A549 (cell line): ENCODE results near the gene CYP1A2. TPM values are rescaled to one million over a fixed set of nuclear protein-coding genes. Genes with fewer than 3 reads are reported as not detected.

Experiments used
- ATAC-seq, 2 experiments: fragments of 200-7000 bp in 1 of 2; fragments of >200 bp in 1 of 2; cut with Nextera tagmentation in 1 of 2; cut with Tn5 transposase in 1 of 2; 3 replicates each; pipeline versions ENCODE4 v1.8.0 to v1.9.1; 2018 to 2020; ENCODE audit warnings: mild to moderate bottlenecking in 1 of 2, moderate library complexity in 1 of 2
- CTCF ChIA-PET: fragments of 300-600 bp; sonication (Branson Sonifier 250); formaldehyde crosslinking; extraction: SDS; loops from one replicate; lab custom pipeline; 2021; ENCODE audit warnings: antibody characterized with exemption, inconsistent platforms; lab: Yijun Ruan, JAX
- POLR2A ChIA-PET: fragments of 350-600 bp; formaldehyde crosslinking; extraction: SDS; loops from one replicate; lab custom pipeline; 2021; ENCODE audit warnings: antibody characterized with exemption, inconsistent platforms; lab: Yijun Ruan, JAX
- DNase-seq, 2 experiments: peaks; one replicate each; pipeline versions ENCODE4 v3.0.0 to v3.0.0-alpha.2; 2011 to 2016; ENCODE audit warnings: low read depth in 1 of 2, low spot score in 1 of 2
- FAIRE-seq: peaks from 2 replicates; lab custom pipeline; 2011; peaks lifted over from hg19 to GRCh38; lab: Jason Lieb, UNC
- H3K27ac ChIP-seq, 2 experiments: fragments of >200 bp; sonication (Bioruptor Twin); formaldehyde crosslinking; 3 replicates each; pipeline ENCODE4 v1.5.1; 2016 to 2017
- H3K4me1 ChIP-seq: fragments of >200 bp; sonication (Bioruptor Twin); formaldehyde crosslinking; 3 replicates; pipeline ENCODE4 v1.6.1; 2016
- H3K4me2 ChIP-seq: fragments of >200 bp; sonication (Bioruptor Twin); formaldehyde crosslinking; 3 replicates; pipeline ENCODE4 v1.6.1; 2016
- H3K4me3 ChIP-seq: fragments of >200 bp; sonication (Bioruptor Twin); formaldehyde crosslinking; 3 replicates; pipeline ENCODE4 v1.5.1; 2016
- H3K9me3 ChIP-seq: fragments of >200 bp; sonication (Bioruptor Twin); formaldehyde crosslinking; 3 replicates; pipeline ENCODE4 v1.6.1; 2016
- BHLHE40 ChIP-seq: IDR thresholded peaks from 2 replicates; pipeline ENCODE4 v1.6.1; 2012; ENCODE audit warnings: low read depth, low read length, inconsistent platforms
- CBX2 ChIP-seq: fragments of 200-600 bp; sonication (generic); IDR thresholded peaks from 2 replicates; pipeline ENCODE4 v1.6.1; 2016; ENCODE audit warnings: low read depth, mild to moderate bottlenecking, borderline replicate concordance
- CHD4 ChIP-seq: fragments of 200-600 bp; sonication (generic); IDR thresholded peaks from 2 replicates; pipeline ENCODE4 v1.6.1; 2016; ENCODE audit warnings: antibody characterized with exemption, mild to moderate bottlenecking, borderline replicate concordance
- EHMT2 ChIP-seq: fragments of 200-600 bp; sonication (generic); IDR thresholded peaks from 2 replicates; pipeline ENCODE4 v1.6.1; 2016; ENCODE audit warnings: antibody characterized with exemption, low read depth, mild to moderate bottlenecking, moderate library complexity
- EP300 ChIP-seq, 2 experiments: fragments of >200 bp; sonication (Bioruptor Twin); formaldehyde crosslinking; IDR thresholded peaks; 2 replicates in 1 of 2; 3 replicates in 1 of 2; pipeline ENCODE4 v1.6.1; 2016 to 2017
- GATA3 ChIP-seq: IDR thresholded peaks from 2 replicates; pipeline ENCODE4 v1.6.1; 2012; ENCODE audit warnings: borderline replicate concordance
- HES2 ChIP-seq: fragments of >200 bp; sonication (Bioruptor Twin); formaldehyde crosslinking; IDR thresholded peaks from 2 replicates; pipeline ENCODE4 v1.6.1; 2016
- HOXB13 ChIP-seq: fragments of 250-450 bp; sonication (Bioruptor Pico); IDR thresholded peaks from 2 replicates; pipeline ENCODE4 v1.5.0; 2020; ENCODE audit warnings: low read depth, mild to moderate bottlenecking, moderate library complexity
- HOXB5 ChIP-seq: fragments of 250-450 bp; sonication (Bioruptor Pico); IDR thresholded peaks from 2 replicates; pipeline ENCODE4 v1.5.0; 2020; ENCODE audit warnings: mild to moderate bottlenecking, moderate library complexity
- JUN ChIP-seq, 2 experiments: fragments of >200 bp; sonication (Bioruptor Twin); formaldehyde crosslinking; IDR thresholded peaks; 2 replicates in 1 of 2; 3 replicates in 1 of 2; pipeline ENCODE4 v1.6.1; 2016 to 2017
- KDM5A ChIP-seq: fragments of 200-600 bp; sonication (generic); IDR thresholded peaks from 2 replicates; pipeline ENCODE4 v1.6.1; 2016; ENCODE audit warnings: antibody characterized with exemption, mild to moderate bottlenecking
- MAZ ChIP-seq: fragments of 150-350 bp; IDR thresholded peaks from 2 replicates; pipeline ENCODE4 v1.6.1; 2014; ENCODE audit warnings: antibody characterized with exemption, low read depth, low read length, borderline replicate concordance
- MYC ChIP-seq: IDR thresholded peaks from 2 replicates; pipeline ENCODE4 v1.6.1; 2012; ENCODE audit warnings: mild to moderate bottlenecking, inconsistent platforms, low read length, improper control_type of control experiment, borderline replicate concordance
- NFE2L2 ChIP-seq: fragments of 150-350 bp; conservative IDR thresholded peaks from 2 replicates; pipeline ENCODE4 v1.6.1; 2014; ENCODE audit warnings: low read length
- PHF8 ChIP-seq: fragments of 200-600 bp; sonication (generic); IDR thresholded peaks from 2 replicates; pipeline ENCODE4 v1.6.1; 2016; ENCODE audit warnings: low read depth, mild to moderate bottlenecking, antibody characterized with exemption, moderate library complexity, borderline replicate concordance
- POLR2A ChIP-seq: IDR thresholded peaks from 2 replicates; pipeline ENCODE4 v1.6.1; 2012; ENCODE audit warnings: mild to moderate bottlenecking, low read length
- RNF2 ChIP-seq: fragments of 200-600 bp; sonication (generic); IDR thresholded peaks from 2 replicates; pipeline ENCODE4 v1.6.1; 2016; ENCODE audit warnings: low read depth, mild to moderate bottlenecking, antibody characterized with exemption, moderate library complexity, borderline replicate concordance
- TP53 ChIP-seq: fragments of 250-450 bp; sonication (Bioruptor Pico); IDR thresholded peaks from 2 replicates; pipeline ENCODE4 v1.5.0; 2021; ENCODE audit warnings: mild to moderate bottlenecking, moderate library complexity
- ZC3H11A ChIP-seq: fragments of 450-650 bp; IDR thresholded peaks from 2 replicates; pipeline ENCODE4 v1.6.1; 2014; ENCODE audit warnings: antibody characterized with exemption, mild to moderate bottlenecking
- WGBS: methylation state at CpG from one replicate; pipeline ENCODE4 v1.1.6; 2017; ENCODE audit errors: missing lambda C conversion rate; 5-methylcytosine and 5-hydroxymethylcytosine counted together
- polyA plus RNA-seq, 4 experiments: library from polyadenylated mRNA; depleted of rRNA in 3 of 4; stranded (reverse); fragments of >200 nt; fragmentation: RNase III in 1 of 4; extraction: RNeasy Plus Mini Kit Qiagen cat#74134 plus additional on column Dnase treatment in 1 of 4; gene quantifications; 2 replicates in 3 of 4; 3 replicates in 1 of 4; pipeline ENCODE4 v1.2.3, GENCODE V29; 2011 to 2017
- TF ChIP-seq, protein P1 (sequence below): fragments of 150-350 bp; IDR thresholded peaks from 2 replicates; pipeline ENCODE4 v1.6.1; 2014; ENCODE audit warnings: low read depth, mild to moderate bottlenecking, low read length
- TF ChIP-seq, protein P2 (sequence below): fragments of 250-450 bp; sonication (Bioruptor Pico); IDR thresholded peaks from 2 replicates; pipeline ENCODE4 v1.5.0; 2020; ENCODE audit warnings: low read depth, mild to moderate bottlenecking, moderate library complexity

The CYP1A2 gene
- polyA plus RNA-seq, 2 of the 4 experiments (the other 2 are of a cell fraction) = not detected

DNA sequence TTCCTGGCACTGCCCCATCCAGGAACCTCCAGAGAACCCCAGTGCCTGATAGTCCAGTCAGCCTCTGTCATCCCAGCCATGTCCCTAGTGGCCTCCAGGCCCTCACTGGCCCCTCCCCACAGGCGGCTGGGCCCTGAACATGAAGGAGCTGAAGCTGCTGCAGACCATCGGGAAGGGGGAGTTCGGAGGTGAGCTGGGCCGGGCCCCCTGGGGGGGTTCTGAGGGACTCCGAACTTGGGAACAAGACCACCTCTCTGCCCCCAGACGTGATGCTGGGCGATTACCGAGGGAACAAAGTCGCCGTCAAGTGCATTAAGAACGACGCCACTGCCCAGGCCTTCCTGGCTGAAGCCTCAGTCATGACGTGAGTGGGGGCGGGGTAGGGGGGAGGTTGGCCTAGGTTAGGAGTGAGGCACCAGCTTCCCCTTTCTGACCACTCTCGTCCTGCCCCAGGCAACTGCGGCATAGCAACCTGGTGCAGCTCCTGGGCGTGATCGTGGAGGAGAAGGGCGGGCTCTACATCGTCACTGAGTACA lies 52.0 kb downstream of the CYP1A2 start:
- Histone ChIP-seq H3K27ac (no peak overlapping the region), H3K9me3 (no peaks in the 10 kb centered on the region), H3K4me2 (no peak overlapping the region), H3K4me1 (peaks cover 3% of the 10 kb centered on the region; the same call in 1 of the 3 replicates), H3K4me3 (no peak overlapping the region)
- no peak for DNase-seq
- CTCF ChIA-PET = interaction anchor here (0.6 to 66.7 kb wide), 4 partner anchors 10 to 116 kb away, joined by 3 to 1908 read pairs (median 956); partner anchors contain the start of genes CPLX3, CSK, LMAN1L and ULK3
- FAIRE-seq = no peak
- TF ChIP-seq RNF2 (no peak), GATA3 (no peak), HOXB13 (CRISPR knock-in tag) (no peak), PHF8 (no peak), NFE2L2 (no peak), EP300 (IDR thresholded peaks at IDR 0.05) (no peak), HOXB5 (CRISPR knock-in tag) (no peak), CBX2 (no peak), CHD4 (no peak), EHMT2 (no peak), HES2 (no peak), ZC3H11A (no peak)
- TF ChIP-seq, protein P1, sequence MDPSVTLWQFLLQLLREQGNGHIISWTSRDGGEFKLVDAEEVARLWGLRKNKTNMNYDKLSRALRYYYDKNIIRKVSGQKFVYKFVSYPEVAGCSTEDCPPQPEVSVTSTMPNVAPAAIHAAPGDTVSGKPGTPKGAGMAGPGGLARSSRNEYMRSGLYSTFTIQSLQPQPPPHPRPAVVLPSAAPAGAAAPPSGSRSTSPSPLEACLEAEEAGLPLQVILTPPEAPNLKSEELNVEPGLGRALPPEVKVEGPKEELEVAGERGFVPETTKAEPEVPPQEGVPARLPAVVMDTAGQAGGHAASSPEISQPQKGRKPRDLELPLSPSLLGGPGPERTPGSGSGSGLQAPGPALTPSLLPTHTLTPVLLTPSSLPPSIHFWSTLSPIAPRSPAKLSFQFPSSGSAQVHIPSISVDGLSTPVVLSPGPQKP = no peak
- POLR2A ChIA-PET = interaction anchor here (0.6 kb wide), 1 partner anchor 43 kb away, joined by 3 read pairs; no protein-coding TSS in a partner anchor
- 85% methylated on average over 18 of the region's 20 CpGs for WGBS
- ATAC-seq = peak; percentile 17 to 48; a peak in 5 of 6 replicates

DNA sequence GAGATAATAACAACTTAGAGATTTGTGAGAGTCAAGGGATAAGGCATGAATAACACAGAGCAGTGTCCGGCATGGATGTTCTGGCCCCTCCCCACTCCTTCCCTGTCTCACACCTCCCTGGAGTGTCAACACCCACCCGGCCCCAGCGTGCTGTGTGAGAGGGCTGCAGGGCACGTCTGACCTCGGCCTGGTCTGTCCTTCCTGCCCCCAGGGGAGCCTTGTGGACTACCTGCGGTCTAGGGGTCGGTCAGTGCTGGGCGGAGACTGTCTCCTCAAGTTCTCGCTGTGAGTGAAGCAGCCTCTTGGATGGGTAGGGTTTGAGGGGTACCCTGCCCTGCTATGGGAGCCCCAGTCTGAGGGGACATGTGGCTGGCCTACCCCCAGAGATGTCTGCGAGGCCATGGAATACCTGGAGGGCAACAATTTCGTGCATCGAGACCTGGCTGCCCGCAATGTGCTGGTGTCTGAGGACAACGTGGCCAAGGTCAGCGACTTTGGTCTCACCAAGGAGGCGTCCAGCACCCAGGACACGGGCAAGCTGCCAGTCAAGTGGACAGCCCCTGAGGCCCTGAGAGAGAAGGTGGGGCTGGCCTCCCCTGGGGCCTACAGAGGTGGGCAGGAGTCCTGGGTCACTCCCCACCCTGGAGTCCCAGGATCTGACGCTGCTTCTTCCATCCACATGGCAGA lies 52.8 kb downstream of the CYP1A2 start:
- WGBS = 92% methylated on average over 13 of the region's 18 CpGs
- Histone ChIP-seq H3K4me3 (no peak overlapping the region), H3K4me2 (no peak overlapping the region), H3K4me1 (peaks cover 3% of the 10 kb centered on the region; the same call in 1 of the 3 replicates), H3K27ac (no peak overlapping the region), H3K9me3 (no peaks in the 10 kb centered on the region)
- FAIRE-seq (no peak), ATAC-seq (no peak), DNase-seq (no peak)
- TF ChIP-seq, protein P2, sequence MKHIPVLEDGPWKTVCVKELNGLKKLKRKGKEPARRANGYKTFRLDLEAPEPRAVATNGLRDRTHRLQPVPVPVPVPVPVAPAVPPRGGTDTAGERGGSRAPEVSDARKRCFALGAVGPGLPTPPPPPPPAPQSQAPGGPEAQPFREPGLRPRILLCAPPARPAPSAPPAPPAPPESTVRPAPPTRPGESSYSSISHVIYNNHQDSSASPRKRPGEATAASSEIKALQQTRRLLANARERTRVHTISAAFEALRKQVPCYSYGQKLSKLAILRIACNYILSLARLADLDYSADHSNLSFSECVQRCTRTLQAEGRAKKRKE (CRISPR knock-in tag) = no peak
- no peak for TF ChIP-seq HES2
- no peak for TF ChIP-seq CHD4
- TF ChIP-seq POLR2A = 0 out of 2 replicates have a peak, but pooled peaks have one; percentile 7
- no peak for TF ChIP-seq MAZ
- no peak for TF ChIP-seq NFE2L2
- CTCF ChIA-PET = interaction anchor here (65.6 to 66.7 kb wide), 2 partner anchors 11 to 18 kb away, joined by 1908 read pairs; partner anchors contain the start of genes CPLX3, CSK, LMAN1L and ULK3
- POLR2A ChIA-PET = interaction anchor here (0.6 kb wide), 1 partner anchor 42 kb away, joined by 3 read pairs; no protein-coding TSS in a partner anchor

DNA sequence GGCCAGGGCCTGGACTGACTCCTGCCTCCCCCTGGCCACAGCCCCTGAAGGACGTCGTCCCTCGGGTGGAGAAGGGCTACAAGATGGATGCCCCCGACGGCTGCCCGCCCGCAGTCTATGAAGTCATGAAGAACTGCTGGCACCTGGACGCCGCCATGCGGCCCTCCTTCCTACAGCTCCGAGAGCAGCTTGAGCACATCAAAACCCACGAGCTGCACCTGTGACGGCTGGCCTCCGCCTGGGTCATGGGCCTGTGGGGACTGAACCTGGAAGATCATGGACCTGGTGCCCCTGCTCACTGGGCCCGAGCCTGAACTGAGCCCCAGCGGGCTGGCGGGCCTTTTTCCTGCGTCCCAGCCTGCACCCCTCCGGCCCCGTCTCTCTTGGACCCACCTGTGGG lies 53.6 kb downstream of the CYP1A2 start:
- TF ChIP-seq KDM5A (no peak), TP53 (CRISPR knock-in tag) (no peak), HOXB13 (CRISPR knock-in tag) (no peak), GATA3 (no peak), MYC (no peak), JUN (IDR thresholded peaks at IDR 0.05) (no peak), BHLHE40 (no peak)
- Histone ChIP-seq H3K4me2 (no peak overlapping the region), H3K4me3 (no peak overlapping the region), H3K9me3 (no peaks in the 10 kb centered on the region), H3K4me1 (peaks cover 3% of the 10 kb centered on the region; the same call in 1 of the 3 replicates), H3K27ac (no peak overlapping the region)
- ChIA-PET CTCF (interaction anchor here (65.6 to 66.7 kb wide), 2 partner anchors 11 to 17 kb away, joined by 1908 read pairs; partner anchors contain the start of genes CPLX3, CSK, LMAN1L and ULK3), POLR2A (no interaction called here)
- no peak for ATAC-seq
- no peak for FAIRE-seq
- no peak for DNase-seq
- 97% methylated on average over 17 of the region's 20 CpGs for WGBS
